GM18873 (cell line): ENCODE measurements around the gene BLMH.
"Not testable (repeated sequence)": the region's sequence is repeated elsewhere in the genome, so short reads cannot be mapped to it uniquely, and the experiment has no call there.

Experiments
- ATAC-seq: cut with Tn5 transposase; IDR thresholded peaks from one replicate; pipeline ENCODE4 v1.9.1; 2021; ENCODE audit warnings: mild to moderate bottlenecking, moderate library complexity, moderate number of reproducible peaks; ENCODE audit not compliant: unreplicated experiment, low FRiP score

Gene BLMH

GRCh38 chr17:30210366-30210765 lies 81.4 kb downstream of the BLMH start:
- no peak for ATAC-seq

- no peak for ATAC-seq
Observed at GRCh38 chr17:30209930-30210329, 81.8 kb downstream of the BLMH start.

- no peak for ATAC-seq
Observed at GRCh38 chr17:30208214-30208613, 83.5 kb downstream of the BLMH start.

- no peak for ATAC-seq
Observed at GRCh38 chr17:30207655-30208054, 84.1 kb downstream of the BLMH start.

GRCh38 chr17:30203471-30203981 lies 88.2 kb downstream of the BLMH start:
- ATAC-seq, result no peak

- ATAC-seq, result not testable (repeated sequence)
Observed at GRCh38 chr17:30200656-30201055, 91.1 kb downstream of the BLMH start.

GRCh38 chr17:30200106-30200505 lies 91.6 kb downstream of the BLMH start:
- ATAC-seq, result no peak

GRCh38 chr17:30199600-30199999 lies 92.1 kb downstream of the BLMH start:
- ATAC-seq, result no peak
